Adipocyte (in vitro differentiated cells): Measurements from ENCODE around the gene CCL16.
"Not testable (repeated sequence)": the region's sequence is repeated elsewhere in the genome, so short reads cannot be mapped to it uniquely, and the experiment has no call there.

Experiments
- DNase-seq: peaks from one replicate; pipeline ENCODE4 v3.0.0-alpha.2; 2015; ENCODE audit warnings: low read depth
- H3K27me3 ChIP-seq: replicated peaks from 2 replicates; pipeline ENCODE4 v1.7.0; 2013; ENCODE audit warnings: mild to moderate bottlenecking, low read length, moderate library complexity; ENCODE audit not compliant: control insufficient read depth, insufficient read depth
- H3K36me3 ChIP-seq: 2 replicates; pipeline ENCODE4 v1.7.0; 2013; ENCODE audit warnings: low read length, mild to moderate bottlenecking, moderate library complexity; ENCODE audit not compliant: control insufficient read depth, insufficient read depth, severe bottlenecking
- H3K4me1 ChIP-seq: 2 replicates; pipeline ENCODE4 v1.7.0; 2013; ENCODE audit warnings: mild to moderate bottlenecking, low read length, moderate library complexity; ENCODE audit not compliant: control insufficient read depth, insufficient read depth
- H3K4me3 ChIP-seq: 2 replicates; pipeline ENCODE4 v1.7.0; 2013; ENCODE audit warnings: mild to moderate bottlenecking, low read length, moderate library complexity
- H3K9ac ChIP-seq: 2 replicates; pipeline ENCODE4 v1.7.0; 2013; ENCODE audit warnings: mild to moderate bottlenecking, low read length, moderate library complexity
- H3K9me3 ChIP-seq: 2 replicates; pipeline ENCODE4 v1.7.0; 2013; ENCODE audit warnings: mild to moderate bottlenecking, low read length, moderate library complexity; ENCODE audit not compliant: control insufficient read depth

CCL16 gene

GRCh38 chr17:35981246-35981645 is at the start of gene CCL16:
Gene CCL16, minus strand, starts transcription at chr17:35981497. Its CDS starts 77 bp downstream, at chr17:35981420.
- H3K9me3 ChIP-seq = no peaks in the 10 kb centered on the region
- peaks cover 33% of the 10 kb centered on the region for H3K27me3 ChIP-seq
- H3K4me3 ChIP-seq = no peak within 1 kb of the TSS
- no peak within 1 kb of the TSS for H3K9ac ChIP-seq
- no peaks in the 10 kb centered on the region for H3K4me1 ChIP-seq
- no peaks in the 10 kb centered on the region for H3K36me3 ChIP-seq
- DNase-seq = no peak

- Histone ChIP-seq H3K9me3 (peaks cover 3% of the 10 kb centered on the region), H3K36me3 (no peaks in the 10 kb centered on the region), H3K9ac (no peak overlapping the region), H3K4me3 (no peak overlapping the region), H3K4me1 (no peaks in the 10 kb centered on the region), H3K27me3 (peaks cover 33% of the 10 kb centered on the region)
- DNase-seq = no peak
These were observed 49.7 kb upstream of the CCL16 start for GRCh38 chr17:36030956-36031355.

GRCh38 chr17:36027761-36028160 is 46.5 kb upstream of the CCL16 start:
- Histone ChIP-seq H3K9me3 (peaks cover 3% of the 10 kb centered on the region), H3K9ac (no peak overlapping the region), H3K4me3 (no peak overlapping the region), H3K4me1 (no peaks in the 10 kb centered on the region), H3K36me3 (no peaks in the 10 kb centered on the region), H3K27me3 (peaks cover 29% of the 10 kb centered on the region)
- no peak for DNase-seq

- peaks cover 16% of the 10 kb centered on the region for H3K27me3 ChIP-seq
- no peak overlapping the region for H3K9ac ChIP-seq
- no peak for DNase-seq
- H3K4me1 ChIP-seq = no peaks in the 10 kb centered on the region
- no peaks in the 10 kb centered on the region for H3K9me3 ChIP-seq
- H3K4me3 ChIP-seq = no peak overlapping the region
- no peaks in the 10 kb centered on the region for H3K36me3 ChIP-seq
These were observed 43.0 kb upstream of the CCL16 start for GRCh38 chr17:36024106-36024869.

GRCh38 chr17:36019423-36019822 is 38.1 kb upstream of the CCL16 start:
- no peaks in the 10 kb centered on the region for H3K9me3 ChIP-seq
- H3K36me3 ChIP-seq = no peaks in the 10 kb centered on the region
- H3K27me3 ChIP-seq = peaks cover 19% of the 10 kb centered on the region
- no peak overlapping the region for H3K9ac ChIP-seq
- H3K4me3 ChIP-seq = no peak overlapping the region
- DNase-seq = no peak
- H3K4me1 ChIP-seq = no peaks in the 10 kb centered on the region

- no peaks in the 10 kb centered on the region for H3K36me3 ChIP-seq
- H3K9ac ChIP-seq = no peak within 1 kb of the TSS
- no peak for DNase-seq
- peaks cover 33% of the 10 kb centered on the region for H3K27me3 ChIP-seq
- H3K4me1 ChIP-seq = no peaks in the 10 kb centered on the region
- peaks cover 1% of the 10 kb centered on the region for H3K9me3 ChIP-seq
- H3K4me3 ChIP-seq = no peak within 1 kb of the TSS
These were observed 36.5 kb upstream of the CCL16 start, which contains the start of gene CCL23 for GRCh38 chr17:36017799-36018198. Gene CCL23, minus strand, starts transcription at chr17:36017972. Its CDS starts 75 bp downstream, at chr17:36017897.

GRCh38 chr17:36016555-36016954 is 35.3 kb upstream of the CCL16 start:
- no peak overlapping the region for H3K9ac ChIP-seq
- H3K27me3 ChIP-seq = peaks cover 40% of the 10 kb centered on the region
- H3K4me1 ChIP-seq = no peaks in the 10 kb centered on the region
- H3K9me3 ChIP-seq = peaks cover 14% of the 10 kb centered on the region
- no peaks in the 10 kb centered on the region for H3K36me3 ChIP-seq
- no peak for DNase-seq
- no peak overlapping the region for H3K4me3 ChIP-seq

GRCh38 chr17:36015895-36016294 is 34.6 kb upstream of the CCL16 start:
- not testable (repeated sequence) for H3K4me3 ChIP-seq, H3K9ac ChIP-seq, H3K4me1 ChIP-seq, DNase-seq, H3K36me3 ChIP-seq
- Histone ChIP-seq H3K9me3 (peaks cover 15% of the 10 kb centered on the region), H3K27me3 (peaks cover 46% of the 10 kb centered on the region)

- peaks cover 15% of the 10 kb centered on the region for H3K9me3 ChIP-seq
- H3K27me3 ChIP-seq = peaks cover 53% of the 10 kb centered on the region
- no peaks in the 10 kb centered on the region for H3K36me3 ChIP-seq
- H3K9ac ChIP-seq = no peak overlapping the region
- H3K4me1 ChIP-seq = no peaks in the 10 kb centered on the region
- no peak overlapping the region for H3K4me3 ChIP-seq
- no peak for DNase-seq
These were observed 33.6 kb upstream of the CCL16 start for GRCh38 chr17:36014946-36015345.

- Histone ChIP-seq H3K4me3 (no peak overlapping the region), H3K27me3 (peaks cover 50% of the 10 kb centered on the region), H3K9me3 (peaks cover 18% of the 10 kb centered on the region), H3K4me1 (no peaks in the 10 kb centered on the region), H3K9ac (no peak overlapping the region), H3K36me3 (no peaks in the 10 kb centered on the region)
- no peak for DNase-seq
These were observed 29.9 kb upstream of the CCL16 start for GRCh38 chr17:36011201-36011600.

GRCh38 chr17:36008998-36009665 is 27.8 kb upstream of the CCL16 start:
- H3K4me1 ChIP-seq = no peaks in the 10 kb centered on the region
- H3K27me3 ChIP-seq = peaks cover 60% of the 10 kb centered on the region
- peaks cover 18% of the 10 kb centered on the region for H3K9me3 ChIP-seq
- DNase-seq = no peak
- H3K9ac ChIP-seq = no peak overlapping the region
- no peaks in the 10 kb centered on the region for H3K36me3 ChIP-seq
- H3K4me3 ChIP-seq = no peak overlapping the region
